ENCODE data around the gene TAF8. TPM values are rescaled to one million over a fixed set of nuclear protein-coding genes. Genes with fewer than 3 reads are reported as not detected.

The TAF8 gene
- polyA plus RNA-seq, 1 experiment, result 13.9 TPM

DNA sequence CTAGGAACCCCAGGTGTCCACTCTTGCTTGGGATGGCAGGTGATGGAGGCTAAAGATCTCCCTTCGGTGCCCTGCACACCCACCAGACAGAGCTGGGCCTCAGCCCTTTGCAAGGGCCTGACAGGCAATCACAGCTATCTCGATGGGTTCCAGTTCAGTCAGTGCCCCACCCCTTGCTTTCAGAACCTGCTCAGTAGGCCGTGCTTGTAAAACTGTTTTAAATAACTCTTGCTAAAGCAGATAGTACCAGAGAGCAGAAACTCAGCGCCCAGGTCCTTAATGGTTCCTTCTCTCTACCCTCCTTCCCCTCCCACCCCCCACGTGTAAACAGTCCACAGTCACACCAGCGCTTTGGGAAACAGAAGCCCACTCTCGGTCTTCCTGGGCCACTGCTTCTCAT is 52.9 kb downstream of the TAF8 start:
- H3K36me3 ChIP-seq (ENCODE audit: control insufficient read depth, insufficient read depth, low read length), result no peaks in the 10 kb centered on the region; the same call in 1 of the 2 replicates
- CTCF ChIA-PET, result interaction anchor here (0.7 to 3.0 kb wide), 6 partner anchors 11 to 1114 kb away, joined by 3 to 13 read pairs (median 8); no protein-coding TSS in a partner anchor
- TF ChIP-seq, protein P1, sequence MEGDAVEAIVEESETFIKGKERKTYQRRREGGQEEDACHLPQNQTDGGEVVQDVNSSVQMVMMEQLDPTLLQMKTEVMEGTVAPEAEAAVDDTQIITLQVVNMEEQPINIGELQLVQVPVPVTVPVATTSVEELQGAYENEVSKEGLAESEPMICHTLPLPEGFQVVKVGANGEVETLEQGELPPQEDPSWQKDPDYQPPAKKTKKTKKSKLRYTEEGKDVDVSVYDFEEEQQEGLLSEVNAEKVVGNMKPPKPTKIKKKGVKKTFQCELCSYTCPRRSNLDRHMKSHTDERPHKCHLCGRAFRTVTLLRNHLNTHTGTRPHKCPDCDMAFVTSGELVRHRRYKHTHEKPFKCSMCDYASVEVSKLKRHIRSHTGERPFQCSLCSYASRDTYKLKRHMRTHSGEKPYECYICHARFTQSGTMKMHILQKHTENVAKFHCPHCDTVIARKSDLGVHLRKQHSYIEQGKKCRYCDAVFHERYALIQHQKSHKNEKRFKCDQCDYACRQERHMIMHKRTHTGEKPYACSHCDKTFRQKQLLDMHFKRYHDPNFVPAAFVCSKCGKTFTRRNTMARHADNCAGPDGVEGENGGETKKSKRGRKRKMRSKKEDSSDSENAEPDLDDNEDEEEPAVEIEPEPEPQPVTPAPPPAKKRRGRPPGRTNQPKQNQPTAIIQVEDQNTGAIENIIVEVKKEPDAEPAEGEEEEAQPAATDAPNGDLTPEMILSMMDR (IDR thresholded peaks at IDR 0.05; ENCODE audit: insufficient read depth, low read depth, low read length), result no peak
- no peak for DNase-seq (ENCODE audit: low read depth)
- H3K27me3 ChIP-seq (ENCODE audit: control insufficient read depth, insufficient read depth, low read length), result peaks cover 4% of the 10 kb centered on the region
- POLR2A ChIA-PET, result no interaction called here
- H3K4me3 ChIP-seq (ENCODE audit: low read depth, low read length), result no peak overlapping the region

DNA sequence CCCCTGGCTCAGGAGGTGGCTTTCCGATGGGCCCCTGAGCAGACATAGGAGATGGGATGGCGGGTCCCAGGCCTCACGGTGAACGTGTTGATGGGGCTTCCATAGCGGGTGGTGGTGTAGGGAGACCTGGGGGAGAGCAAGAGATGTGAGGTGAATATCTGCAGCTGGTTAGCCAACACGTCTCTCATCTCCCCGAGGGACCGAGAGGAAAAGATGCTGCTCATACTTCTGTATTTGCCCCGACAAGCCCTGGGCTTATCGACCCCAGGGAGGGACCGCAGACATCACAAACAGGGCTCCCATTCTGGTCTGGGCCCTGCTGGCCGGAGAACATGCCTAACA is 53.4 kb downstream of the TAF8 start:
- peaks cover 5% of the 10 kb centered on the region for H3K27me3 ChIP-seq (ENCODE audit: control insufficient read depth, insufficient read depth, low read length)
- no peak for DNase-seq (ENCODE audit: low read depth)
- H3K36me3 ChIP-seq (ENCODE audit: control insufficient read depth, insufficient read depth, low read length), result no peaks in the 10 kb centered on the region; the same call in 1 of the 2 replicates
- ChIA-PET CTCF (interaction anchor here (0.7 to 3.0 kb wide), 12 partner anchors 10 to 1113 kb away, joined by 3 to 13 read pairs (median 6); no protein-coding TSS in a partner anchor), POLR2A (no interaction called here)
- H3K4me3 ChIP-seq (ENCODE audit: low read depth, low read length), result no peak overlapping the region
- TF ChIP-seq, protein P1 (IDR thresholded peaks at IDR 0.05; ENCODE audit: insufficient read depth, low read depth, low read length), result no peak

DNA sequence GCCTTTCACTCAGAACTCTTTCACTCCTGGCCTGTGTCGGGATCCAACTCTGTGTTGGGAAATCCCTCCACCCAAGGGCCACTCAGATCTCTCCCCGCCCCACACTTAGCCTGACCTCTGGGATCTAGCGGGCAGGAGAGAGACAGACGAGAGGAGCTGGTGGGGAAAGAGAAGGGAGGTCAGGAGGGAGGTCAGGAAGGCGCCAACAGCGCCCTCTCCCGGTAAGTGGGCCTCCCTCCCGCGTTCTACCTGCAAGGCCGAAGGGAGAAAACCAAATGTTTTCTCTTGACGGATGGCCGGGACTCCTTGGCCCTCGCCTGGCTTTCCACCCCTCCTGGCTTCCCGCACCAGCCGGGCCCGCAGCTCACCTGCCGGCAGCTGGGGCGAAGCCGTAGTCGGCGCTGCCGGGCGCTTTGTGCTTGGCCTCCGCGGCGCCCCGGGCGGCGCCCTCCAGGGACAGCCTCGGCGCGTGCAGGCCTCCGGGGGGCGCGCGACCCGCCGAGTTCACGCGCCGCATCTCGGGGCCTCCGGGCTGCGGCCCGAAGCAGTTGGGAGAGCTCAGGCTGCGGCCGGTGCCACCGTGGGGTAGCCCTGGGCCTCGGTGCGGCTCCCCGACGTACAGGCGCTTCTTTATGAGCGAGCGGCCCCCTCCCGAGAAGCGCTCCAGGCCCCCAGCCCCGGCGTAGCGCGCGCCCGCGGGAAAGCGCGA is 53.9 kb downstream of the TAF8 start:
- H3K4me3 ChIP-seq (ENCODE audit: low read depth, low read length), result no peak overlapping the region
- H3K27me3 ChIP-seq (ENCODE audit: control insufficient read depth, insufficient read depth, low read length), result peaks cover 5% of the 10 kb centered on the region
- TF ChIP-seq, protein P1 (IDR thresholded peaks at IDR 0.05; ENCODE audit: insufficient read depth, low read depth, low read length), result peak; percentile 65
- POLR2A ChIA-PET, result no interaction called here
- CTCF ChIA-PET, result interaction anchor here (0.7 to 3.0 kb wide), 19 partner anchors 8 to 444 kb away, joined by 3 to 13 read pairs (median 4); no protein-coding TSS in a partner anchor
- no peak for DNase-seq (ENCODE audit: low read depth)
- no peaks in the 10 kb centered on the region; the same call in 1 of the 2 replicates for H3K36me3 ChIP-seq (ENCODE audit: control insufficient read depth, insufficient read depth, low read length)

DNA sequence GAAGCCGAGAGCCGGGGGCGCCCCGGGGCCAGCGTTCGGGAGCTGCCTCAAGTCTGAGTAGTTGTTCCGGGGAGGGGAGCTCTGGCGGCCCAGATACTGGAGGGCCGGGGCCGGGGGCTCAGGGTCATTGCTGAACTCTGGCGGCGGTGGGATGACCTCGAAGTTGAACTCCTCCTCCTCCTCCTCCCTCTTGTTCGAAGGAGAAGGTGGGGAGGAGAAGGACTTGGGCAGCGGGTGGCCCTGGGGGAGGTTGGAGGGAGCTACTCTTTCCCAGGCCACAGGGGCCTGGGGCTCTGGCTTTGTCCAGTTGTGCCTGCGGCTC is 54.4 kb downstream of the TAF8 start:
- no peak for DNase-seq (ENCODE audit: low read depth)
- Histone ChIP-seq H3K36me3 (ENCODE audit: control insufficient read depth, insufficient read depth, low read length) (peaks cover 1% of the 10 kb centered on the region), H3K4me3 (ENCODE audit: low read depth, low read length) (no peak overlapping the region), H3K27me3 (ENCODE audit: control insufficient read depth, insufficient read depth, low read length) (peaks cover 5% of the 10 kb centered on the region)
- CTCF ChIA-PET, result interaction anchor here (0.7 to 3.0 kb wide), 15 partner anchors 7 to 443 kb away, joined by 3 to 13 read pairs (median 4); no protein-coding TSS in a partner anchor
- TF ChIP-seq, protein P1 (IDR thresholded peaks at IDR 0.05; ENCODE audit: insufficient read depth, low read depth, low read length), result no peak
- POLR2A ChIA-PET, result no interaction called here

DNA sequence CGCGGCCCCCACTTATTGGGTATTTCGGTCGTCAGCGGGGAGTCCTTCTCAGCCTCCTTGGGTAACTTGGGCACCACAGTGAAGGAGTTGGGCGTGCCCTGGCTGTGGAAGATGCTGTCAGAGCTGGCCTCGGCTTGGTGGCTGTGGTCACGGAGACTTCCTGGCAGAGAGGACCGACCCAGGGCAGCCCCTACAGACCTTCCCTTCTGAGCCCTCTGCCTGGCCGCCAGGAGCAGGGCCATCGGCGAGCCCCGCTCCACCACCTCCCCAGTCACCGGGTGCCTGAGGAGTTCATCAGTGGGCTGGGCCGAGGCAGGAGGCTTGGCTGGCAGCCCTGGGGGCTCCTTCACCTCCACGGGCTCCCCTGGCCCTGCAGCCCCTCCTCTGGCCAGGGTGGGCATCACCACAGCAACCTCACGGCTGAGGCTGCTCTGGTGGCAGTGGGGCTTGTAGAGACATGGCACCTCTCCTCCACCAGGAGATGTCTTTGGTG is 54.9 kb downstream of the TAF8 start:
- Histone ChIP-seq H3K36me3 (ENCODE audit: control insufficient read depth, insufficient read depth, low read length) (peaks cover 1% of the 10 kb centered on the region), H3K4me3 (ENCODE audit: low read depth, low read length) (no peak overlapping the region), H3K27me3 (ENCODE audit: control insufficient read depth, insufficient read depth, low read length) (peaks cover 5% of the 10 kb centered on the region)
- ChIA-PET CTCF (interaction anchor here (0.6 to 3.0 kb wide), 14 partner anchors 7 to 443 kb away, joined by 3 to 13 read pairs (median 4); no protein-coding TSS in a partner anchor), POLR2A (no interaction called here)
- no peak for DNase-seq (ENCODE audit: low read depth)
- TF ChIP-seq, protein P1 (IDR thresholded peaks at IDR 0.05; ENCODE audit: insufficient read depth, low read depth, low read length), result no peak
